BJ (cell line): ENCODE data around the gene CCNB2. TPM values are rescaled to one million over a fixed set of nuclear protein-coding genes. Genes with fewer than 3 reads are reported as not detected.

Experiments used
- CTCF ChIA-PET: fragments of 350-600 bp; formaldehyde crosslinking; extraction: SDS; loops from one replicate; lab custom pipeline; 2021; ENCODE audit warnings: antibody characterized with exemption, inconsistent platforms; lab: Yijun Ruan, JAX
- POLR2A ChIA-PET: fragments of 300-600 bp; sonication (Branson Sonifier 250); formaldehyde crosslinking; extraction: SDS; loops from one replicate; lab custom pipeline; 2021; ENCODE audit warnings: antibody characterized with exemption; lab: Charles Lee
- DNase-seq: peaks from one replicate; pipeline ENCODE4 v3.0.0-alpha.2; 2011; ENCODE audit warnings: low read depth
- H3K27me3 ChIP-seq: 2 replicates; pipeline ENCODE4 v1.6.0; 2011; ENCODE audit warnings: low read length; ENCODE audit not compliant: control insufficient read depth, insufficient read depth
- H3K36me3 ChIP-seq: 2 replicates; pipeline ENCODE4 v1.5.1; 2011; ENCODE audit warnings: low read length; ENCODE audit not compliant: control insufficient read depth, insufficient read depth
- H3K4me3 ChIP-seq: 2 replicates; pipeline ENCODE4 v1.5.1; 2011; ENCODE audit warnings: low read depth, mild to moderate bottlenecking, control low read depth, low read length
- polyA minus RNA-seq: library from RNA; depleted of rRNA, polyadenylated mRNA; stranded (reverse); fragments of >200 nt; gene quantifications from 2 replicates; pipeline ENCODE4 v1.2.3, GENCODE V29; 2011; rRNA and poly(A)+ RNA removed
- polyA plus RNA-seq: library from polyadenylated mRNA; depleted of rRNA; stranded (reverse); fragments of >200 nt; gene quantifications from 2 replicates; pipeline ENCODE4 v1.2.3, GENCODE V29; 2011; rRNA removed
- TF ChIP-seq, protein P1 (sequence below): IDR thresholded peaks from 2 replicates; pipeline ENCODE4 v1.5.1; 2011; ENCODE audit warnings: low read depth, mild to moderate bottlenecking, control low read depth, inconsistent platforms, low read length, moderate library complexity; ENCODE audit not compliant: insufficient read depth

Gene CCNB2
- polyA plus RNA-seq, result 33.5 and 45.3 TPM in 2 replicates
- 14.4 and 19.0 TPM in 2 replicates for polyA minus RNA-seq

DNA sequence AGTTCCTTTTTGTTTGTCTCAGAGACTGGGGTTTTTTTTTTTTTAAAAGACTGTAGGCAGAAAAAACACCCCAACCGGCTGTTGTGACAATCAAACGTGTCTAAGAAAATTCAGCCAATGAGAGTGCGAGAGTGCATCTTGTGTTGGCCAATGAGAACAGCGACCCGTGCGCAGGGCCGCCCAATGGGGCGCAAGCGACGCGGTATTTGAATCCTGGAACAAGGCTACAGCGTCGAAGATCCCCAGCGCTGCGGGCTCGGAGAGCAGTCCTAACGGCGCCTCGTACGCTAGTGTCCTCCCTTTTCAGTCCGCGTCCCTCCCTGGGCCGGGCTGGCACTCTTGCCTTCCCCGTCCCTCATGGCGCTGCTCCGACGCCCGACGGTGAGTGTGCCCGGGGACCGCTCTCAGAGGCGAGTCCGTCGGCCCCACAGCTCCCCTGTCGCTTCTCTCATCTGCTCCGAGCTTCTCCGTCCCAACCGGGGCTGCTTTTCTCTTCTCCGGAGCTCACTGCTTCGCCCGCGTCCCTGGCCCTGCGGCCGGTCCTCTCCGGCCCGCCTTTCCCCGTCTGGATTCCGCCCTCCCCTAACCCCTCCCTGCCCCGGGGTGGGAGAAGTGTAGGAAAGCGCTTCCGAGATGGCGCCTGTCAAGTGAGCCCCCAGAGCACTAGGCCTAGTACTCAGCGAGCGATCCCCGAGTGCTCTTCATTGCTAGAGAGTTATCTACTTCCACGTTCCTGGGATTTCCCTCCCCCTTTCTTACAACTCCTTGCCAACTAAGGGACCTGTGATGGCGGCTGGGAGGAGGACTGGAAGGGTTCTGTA is at the start of gene CCNB2:
TSS of gene CCNB2 (plus strand) at position 235 of the 821 bp plus-strand sequence. CDS start at position 358, 123 bp downstream.
- POLR2A ChIA-PET, result no interaction called here

DNA sequence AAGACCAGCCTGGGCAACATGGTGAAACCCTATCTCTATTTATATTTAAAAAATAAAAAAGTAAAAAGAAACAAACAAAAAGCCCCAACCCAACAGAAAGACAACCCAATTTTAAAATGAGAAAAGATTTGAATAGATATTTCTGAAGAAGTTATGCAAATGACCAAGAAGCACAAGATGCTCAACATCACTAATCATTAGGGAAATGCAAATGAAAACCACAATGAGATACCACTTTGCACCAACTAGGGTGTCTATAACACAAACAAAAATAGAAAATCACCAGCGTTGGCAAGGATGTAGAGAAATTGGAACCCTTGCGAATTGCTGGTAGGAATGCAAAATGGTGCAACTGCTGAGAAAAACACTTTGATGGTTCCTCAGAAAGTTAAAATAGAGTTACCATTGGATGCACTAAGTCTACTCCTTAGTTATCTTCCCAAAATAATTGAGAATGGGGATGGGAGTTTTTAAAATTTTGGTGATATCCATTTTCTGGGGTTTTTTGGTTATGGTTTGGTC is 45.8 kb upstream of the CCNB2 start:
- ChIA-PET CTCF (no interaction called here), POLR2A (no interaction called here)
- H3K27me3 ChIP-seq, result no peaks in the 10 kb centered on the region
- no peak overlapping the region for H3K4me3 ChIP-seq
- H3K36me3 ChIP-seq, result peaks cover 4% of the 10 kb centered on the region
- TF ChIP-seq, protein P1, sequence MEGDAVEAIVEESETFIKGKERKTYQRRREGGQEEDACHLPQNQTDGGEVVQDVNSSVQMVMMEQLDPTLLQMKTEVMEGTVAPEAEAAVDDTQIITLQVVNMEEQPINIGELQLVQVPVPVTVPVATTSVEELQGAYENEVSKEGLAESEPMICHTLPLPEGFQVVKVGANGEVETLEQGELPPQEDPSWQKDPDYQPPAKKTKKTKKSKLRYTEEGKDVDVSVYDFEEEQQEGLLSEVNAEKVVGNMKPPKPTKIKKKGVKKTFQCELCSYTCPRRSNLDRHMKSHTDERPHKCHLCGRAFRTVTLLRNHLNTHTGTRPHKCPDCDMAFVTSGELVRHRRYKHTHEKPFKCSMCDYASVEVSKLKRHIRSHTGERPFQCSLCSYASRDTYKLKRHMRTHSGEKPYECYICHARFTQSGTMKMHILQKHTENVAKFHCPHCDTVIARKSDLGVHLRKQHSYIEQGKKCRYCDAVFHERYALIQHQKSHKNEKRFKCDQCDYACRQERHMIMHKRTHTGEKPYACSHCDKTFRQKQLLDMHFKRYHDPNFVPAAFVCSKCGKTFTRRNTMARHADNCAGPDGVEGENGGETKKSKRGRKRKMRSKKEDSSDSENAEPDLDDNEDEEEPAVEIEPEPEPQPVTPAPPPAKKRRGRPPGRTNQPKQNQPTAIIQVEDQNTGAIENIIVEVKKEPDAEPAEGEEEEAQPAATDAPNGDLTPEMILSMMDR, result no peak
- DNase-seq, result no peak

More for the DNA sequence above, at the start of gene CCNB2:
- TF ChIP-seq, protein P1, result no peak
- H3K27me3 ChIP-seq, result no peaks in the 10 kb centered on the region
- H3K4me3 ChIP-seq, result peak within 1 kb of the TSS; percentile 97
- peak; percentile 69 for DNase-seq
- peaks cover 1% of the 10 kb centered on the region; the same call in 1 of the 2 replicates for H3K36me3 ChIP-seq
- CTCF ChIA-PET, result no interaction called here

DNA sequence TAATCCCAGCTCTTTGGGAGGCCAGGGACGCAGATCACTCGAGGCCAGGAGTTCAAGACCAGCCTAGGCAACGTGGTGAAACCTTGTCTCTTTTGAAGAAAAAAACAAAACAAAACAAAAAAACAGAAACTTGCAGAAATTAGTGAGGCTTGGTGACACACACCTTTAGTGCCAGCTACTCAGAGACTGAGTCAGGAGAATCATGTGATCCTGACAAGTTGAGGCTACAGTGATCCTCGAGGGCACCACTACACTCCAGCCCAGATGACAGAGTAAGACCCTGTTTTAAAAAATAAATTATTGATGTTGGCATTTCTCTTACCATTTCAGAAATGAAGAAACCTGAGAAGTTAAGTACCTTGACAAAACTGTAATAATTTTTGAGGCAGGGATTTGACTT is 44.6 kb upstream of the CCNB2 start:
- POLR2A ChIA-PET, result no interaction called here
- TF ChIP-seq, protein P1, result no peak
- Histone ChIP-seq H3K36me3 (peaks cover 4% of the 10 kb centered on the region), H3K4me3 (no peak overlapping the region), H3K27me3 (no peaks in the 10 kb centered on the region)
- CTCF ChIA-PET, result no interaction called here
- no peak for DNase-seq

DNA sequence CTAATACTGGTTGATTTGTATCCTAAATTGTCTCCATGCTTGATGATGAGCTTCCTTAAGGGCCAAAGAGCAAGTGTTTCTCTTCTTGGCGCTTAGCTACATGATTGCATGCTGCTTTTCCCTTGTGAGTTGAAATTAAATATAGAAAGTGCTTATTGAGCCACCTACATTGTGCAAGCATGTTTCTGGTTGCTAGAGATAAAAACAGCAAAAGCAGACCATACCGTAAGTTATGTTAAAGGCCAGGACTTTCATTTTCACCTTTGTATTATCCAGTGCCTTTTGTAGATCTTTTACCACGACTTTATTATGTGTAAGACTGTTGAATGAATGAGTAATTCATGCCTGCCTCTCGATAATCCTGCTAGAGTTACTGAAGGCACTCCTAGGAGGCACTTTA is 41.9 kb upstream of the CCNB2 start:
- Histone ChIP-seq H3K4me3 (no peak overlapping the region), H3K27me3 (no peaks in the 10 kb centered on the region), H3K36me3 (peaks cover 9% of the 10 kb centered on the region)
- no peak for DNase-seq
- POLR2A ChIA-PET, result no interaction called here
- CTCF ChIA-PET, result no interaction called here
- TF ChIP-seq, protein P1, result no peak

DNA sequence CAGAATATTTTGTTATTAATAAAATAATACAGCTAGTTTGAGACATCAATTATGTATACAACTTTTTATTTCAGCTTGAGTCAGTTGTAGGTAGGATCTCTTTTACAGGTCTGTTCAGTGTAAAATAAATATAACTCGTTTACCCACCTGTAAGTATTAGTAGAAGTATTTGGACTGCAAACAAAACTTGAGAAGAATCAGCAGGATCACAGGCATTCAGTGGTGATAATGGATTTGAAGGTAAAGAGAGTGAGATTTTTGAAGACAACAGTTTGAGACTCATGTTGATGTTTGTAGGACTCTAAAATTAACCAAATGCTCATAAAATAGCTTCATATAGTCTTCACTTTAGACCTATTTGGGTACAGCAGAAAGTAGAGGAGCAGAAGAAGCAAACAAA is 35.5 kb upstream of the CCNB2 start:
- DNase-seq, result no peak
- CTCF ChIA-PET, result no interaction called here
- H3K27me3 ChIP-seq, result no peaks in the 10 kb centered on the region

More for the DNA sequence above, 35.5 kb upstream of the CCNB2 start:
- TF ChIP-seq, protein P1, result no peak
- POLR2A ChIA-PET, result no interaction called here
- H3K36me3 ChIP-seq, result peaks cover 7% of the 10 kb centered on the region
- H3K4me3 ChIP-seq, result no peak overlapping the region
